SK-N-SH (cell line): ENCODE data around the gene ARMH2. TPM values are rescaled to one million over a fixed set of nuclear protein-coding genes. Genes with fewer than 3 reads are reported as not detected.

Experiments used
- CTCF ChIA-PET: fragments of 300-600, 350-600 bp; formaldehyde crosslinking; extraction: SDS; loops from one replicate; lab custom pipeline; 2021; lab: Yijun Ruan, JAX
- POLR2A ChIA-PET: fragments of 350-600 bp; sonication (Branson Sonifier 250); formaldehyde crosslinking; extraction: SDS; loops from one replicate; lab custom pipeline; 2020; ENCODE audit warnings: antibody characterized with exemption, inconsistent platforms; lab: Yijun Ruan, JAX
- DNase-seq: peaks from one replicate; pipeline ENCODE4 v3.0.0; 2012
- H2AFZ ChIP-seq: fragments of 200-600 bp; sonication (generic); 2 replicates; pipeline ENCODE4 v1.8.1; 2016; ENCODE audit warnings: antibody characterized with exemption, mild to moderate bottlenecking, low read depth
- H3F3A ChIP-seq: fragments of 200-600 bp; sonication (generic); replicated peaks from 2 replicates; pipeline ENCODE3; 2016; ENCODE audit warnings: antibody characterized with exemption, mild to moderate bottlenecking; ENCODE audit not compliant: insufficient read depth
- H3K27ac ChIP-seq, 2 experiments: fragments of 200-500 bp in 1 of 2; fragments of 200-600 bp in 1 of 2; sonication (Bioruptor generic) in 1 of 2; sonication (generic), shearing (Covaris generic) in 1 of 2; 2 replicates each; pipeline versions ENCODE4 v1.5.1 to v1.6.1; 2014 to 2016; ENCODE audit warnings: low read depth in 2 of 2, inconsistent platforms in 1 of 2, low read length in 1 of 2, mild to moderate bottlenecking in 1 of 2, mixed read lengths in 1 of 2
- H3K27me3 ChIP-seq: fragments of 200-600 bp; sonication (generic), shearing (Covaris generic); 2 replicates; pipeline ENCODE4 v1.6.1; 2016; ENCODE audit warnings: mixed run types; ENCODE audit not compliant: insufficient read depth
- H3K36me3 ChIP-seq, 2 experiments: fragments of 200-500 bp in 1 of 2; fragments of 200-600 bp in 1 of 2; sonication (Bioruptor generic) in 1 of 2; sonication (generic) in 1 of 2; replicated peaks in 1 of 2; 2 replicates each; pipeline versions ENCODE3 to v1.5.1; 2014 to 2016; ENCODE audit warnings: low read length in 1 of 2, mild to moderate bottlenecking in 1 of 2; ENCODE audit not compliant: insufficient read depth in 2 of 2, control insufficient read depth in 1 of 2
- H3K4me1 ChIP-seq, 2 experiments: fragments of 200-500 bp in 1 of 2; fragments of 200-600 bp in 1 of 2; sonication (Bioruptor generic) in 1 of 2; sonication (generic), shearing (Covaris generic) in 1 of 2; 2 replicates each; pipeline versions ENCODE4 v1.5.1 to v1.6.1; 2014 to 2016; ENCODE audit warnings: low read depth in 1 of 2, low read length in 1 of 2, mixed run types in 1 of 2; ENCODE audit not compliant: insufficient read depth in 2 of 2, control insufficient read depth in 1 of 2
- H3K4me2 ChIP-seq: fragments of 200-600 bp; sonication (generic), shearing (Covaris generic); 2 replicates; pipeline ENCODE4 v1.6.1; 2017; ENCODE audit warnings: mixed run types
- H3K4me3 ChIP-seq, 2 experiments: fragments of 200-500 bp in 1 of 2; fragments of 200-600 bp in 1 of 2; sonication (Bioruptor generic) in 1 of 2; sonication (generic), shearing (Covaris generic) in 1 of 2; 2 replicates each; pipeline versions ENCODE4 v1.5.1 to v1.8.1; 2014 to 2016; ENCODE audit warnings: low read depth in 2 of 2, inconsistent platforms in 1 of 2, low read length in 1 of 2, mild to moderate bottlenecking in 1 of 2, mixed read lengths in 1 of 2, moderate library complexity in 1 of 2
- H3K79me2 ChIP-seq: fragments of 200-600 bp; sonication (generic); 2 replicates; pipeline ENCODE4 v1.8.1; 2017; ENCODE audit warnings: mild to moderate bottlenecking; ENCODE audit not compliant: insufficient read depth
- H3K9ac ChIP-seq: fragments of 200-600 bp; sonication (generic); 2 replicates; pipeline ENCODE4 v1.6.1; 2017; ENCODE audit warnings: mixed run types
- H3K9me2 ChIP-seq: fragments of 200-600 bp; sonication (generic); 2 replicates; pipeline ENCODE4 v1.6.1; 2017; ENCODE audit warnings: mixed run types
- H3K9me3 ChIP-seq: fragments of 200-600 bp; sonication (generic); 2 replicates; pipeline ENCODE4 v1.6.1; 2017; ENCODE audit warnings: mixed run types, mild to moderate bottlenecking, moderate library complexity
- H4K20me1 ChIP-seq: fragments of 200-600 bp; sonication (generic); 2 replicates; pipeline ENCODE4 v1.6.1; 2017; ENCODE audit warnings: mild to moderate bottlenecking, mixed run types; ENCODE audit not compliant: insufficient read depth
- CHD2 ChIP-seq: fragments of 150-350 bp; IDR thresholded peaks from 2 replicates; pipeline ENCODE4 v1.6.1; 2018; ENCODE audit warnings: low read length; ENCODE audit not compliant: partially characterized antibody
- EP300 ChIP-seq, 2 experiments: IDR thresholded peaks; 2 replicates each; pipeline versions ENCODE4 v1.4.0 to v1.6.1; 2012; ENCODE audit warnings: borderline replicate concordance in 1 of 2, low read depth in 1 of 2, low read length in 1 of 2
- FOXM1 ChIP-seq: IDR thresholded peaks from 2 replicates; pipeline ENCODE4 v1.4.0; 2012; ENCODE audit warnings: low read depth, mild to moderate bottlenecking
- JUND ChIP-seq: IDR thresholded peaks from 2 replicates; pipeline ENCODE4 v1.4.0; 2012
- RAD21 ChIP-seq: IDR thresholded peaks from 2 replicates; pipeline ENCODE4 v1.6.1; 2012; ENCODE audit warnings: mild to moderate bottlenecking, low read length
- SIN3A ChIP-seq: IDR thresholded peaks from 2 replicates; pipeline ENCODE4 v1.6.1; 2012; ENCODE audit warnings: low read depth, mild to moderate bottlenecking, low read length, moderate library complexity, borderline replicate concordance
- WGBS: methylation state at CpG from one replicate; pipeline ENCODE4 v1.1.6; 2017; ENCODE audit warnings: low lambda C conversion rate; 5-methylcytosine and 5-hydroxymethylcytosine counted together
- polyA plus RNA-seq, 3 experiments: library from polyadenylated mRNA; depleted of rRNA; stranded (reverse); fragments of >200 nt; gene quantifications; 2 replicates each; pipeline ENCODE4 v1.2.3, GENCODE V29; 2012
- TF ChIP-seq, protein P1 (sequence below): fragments of 150-350 bp; IDR thresholded peaks from 2 replicates; pipeline ENCODE4 v1.6.1; 2016; ENCODE audit warnings: mild to moderate bottlenecking, low read depth, low read length
- TF ChIP-seq, protein P2 (sequence below): IDR thresholded peaks from 2 replicates; pipeline ENCODE4 v1.6.1; 2012; ENCODE audit warnings: mild to moderate bottlenecking, low read depth, low read length, moderate library complexity
- TF ChIP-seq, protein P3 (sequence below): IDR thresholded peaks from 2 replicates; pipeline ENCODE4 v1.4.0; 2012; ENCODE audit warnings: low read depth, borderline replicate concordance

ARMH2 gene
- polyA plus RNA-seq, 1 of the 3 experiments (the other 2 are of a cell fraction), result not detected

DNA sequence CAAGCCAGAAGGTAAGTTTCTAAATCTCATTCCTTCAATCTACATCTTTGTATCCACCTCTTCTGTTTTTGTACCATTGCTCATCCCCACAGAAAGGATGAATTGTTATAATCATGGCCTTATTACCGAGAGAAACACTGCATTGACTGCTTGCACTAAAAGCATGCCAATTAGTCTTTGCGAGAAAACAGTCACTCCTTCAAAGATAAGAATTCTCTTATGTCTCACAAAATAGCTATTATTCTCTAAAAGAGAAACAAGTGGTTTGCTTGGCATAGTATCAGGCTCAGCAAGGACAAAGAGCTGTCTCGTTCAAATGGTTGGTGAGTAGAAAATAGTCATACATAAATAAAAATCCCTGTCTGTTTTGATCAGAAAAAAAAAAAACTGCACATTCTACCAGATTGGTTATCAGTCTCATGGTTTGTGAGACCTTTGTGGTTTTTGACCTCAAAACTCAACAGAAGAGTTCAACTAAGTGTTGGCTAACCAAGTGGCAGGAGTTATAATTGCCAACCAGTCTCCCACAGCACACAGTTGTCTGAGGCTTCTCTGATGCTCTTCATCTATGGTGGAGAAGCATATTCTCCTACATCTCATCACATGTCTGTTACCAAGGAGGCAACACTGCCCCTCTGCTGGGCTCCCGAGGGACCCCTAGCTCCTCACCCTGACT is 35.1 kb upstream of the ARMH2 start:
- H3K4me3 ChIP-seq, result no peak overlapping the region
- no peaks in the 10 kb centered on the region for H3K27me3 ChIP-seq
- DNase-seq, result no peak
- TF ChIP-seq RAD21, result no peak
- TF ChIP-seq SIN3A, result no peak
- no peak for TF ChIP-seq FOXM1
- TF ChIP-seq, protein P1, sequence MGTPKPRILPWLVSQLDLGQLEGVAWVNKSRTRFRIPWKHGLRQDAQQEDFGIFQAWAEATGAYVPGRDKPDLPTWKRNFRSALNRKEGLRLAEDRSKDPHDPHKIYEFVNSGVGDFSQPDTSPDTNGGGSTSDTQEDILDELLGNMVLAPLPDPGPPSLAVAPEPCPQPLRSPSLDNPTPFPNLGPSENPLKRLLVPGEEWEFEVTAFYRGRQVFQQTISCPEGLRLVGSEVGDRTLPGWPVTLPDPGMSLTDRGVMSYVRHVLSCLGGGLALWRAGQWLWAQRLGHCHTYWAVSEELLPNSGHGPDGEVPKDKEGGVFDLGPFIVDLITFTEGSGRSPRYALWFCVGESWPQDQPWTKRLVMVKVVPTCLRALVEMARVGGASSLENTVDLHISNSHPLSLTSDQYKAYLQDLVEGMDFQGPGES, result no peak
- TF ChIP-seq, protein P2, sequence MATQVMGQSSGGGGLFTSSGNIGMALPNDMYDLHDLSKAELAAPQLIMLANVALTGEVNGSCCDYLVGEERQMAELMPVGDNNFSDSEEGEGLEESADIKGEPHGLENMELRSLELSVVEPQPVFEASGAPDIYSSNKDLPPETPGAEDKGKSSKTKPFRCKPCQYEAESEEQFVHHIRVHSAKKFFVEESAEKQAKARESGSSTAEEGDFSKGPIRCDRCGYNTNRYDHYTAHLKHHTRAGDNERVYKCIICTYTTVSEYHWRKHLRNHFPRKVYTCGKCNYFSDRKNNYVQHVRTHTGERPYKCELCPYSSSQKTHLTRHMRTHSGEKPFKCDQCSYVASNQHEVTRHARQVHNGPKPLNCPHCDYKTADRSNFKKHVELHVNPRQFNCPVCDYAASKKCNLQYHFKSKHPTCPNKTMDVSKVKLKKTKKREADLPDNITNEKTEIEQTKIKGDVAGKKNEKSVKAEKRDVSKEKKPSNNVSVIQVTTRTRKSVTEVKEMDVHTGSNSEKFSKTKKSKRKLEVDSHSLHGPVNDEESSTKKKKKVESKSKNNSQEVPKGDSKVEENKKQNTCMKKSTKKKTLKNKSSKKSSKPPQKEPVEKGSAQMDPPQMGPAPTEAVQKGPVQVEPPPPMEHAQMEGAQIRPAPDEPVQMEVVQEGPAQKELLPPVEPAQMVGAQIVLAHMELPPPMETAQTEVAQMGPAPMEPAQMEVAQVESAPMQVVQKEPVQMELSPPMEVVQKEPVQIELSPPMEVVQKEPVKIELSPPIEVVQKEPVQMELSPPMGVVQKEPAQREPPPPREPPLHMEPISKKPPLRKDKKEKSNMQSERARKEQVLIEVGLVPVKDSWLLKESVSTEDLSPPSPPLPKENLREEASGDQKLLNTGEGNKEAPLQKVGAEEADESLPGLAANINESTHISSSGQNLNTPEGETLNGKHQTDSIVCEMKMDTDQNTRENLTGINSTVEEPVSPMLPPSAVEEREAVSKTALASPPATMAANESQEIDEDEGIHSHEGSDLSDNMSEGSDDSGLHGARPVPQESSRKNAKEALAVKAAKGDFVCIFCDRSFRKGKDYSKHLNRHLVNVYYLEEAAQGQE, result no peak
- TF ChIP-seq CHD2, result no peak
- TF ChIP-seq, protein P3, sequence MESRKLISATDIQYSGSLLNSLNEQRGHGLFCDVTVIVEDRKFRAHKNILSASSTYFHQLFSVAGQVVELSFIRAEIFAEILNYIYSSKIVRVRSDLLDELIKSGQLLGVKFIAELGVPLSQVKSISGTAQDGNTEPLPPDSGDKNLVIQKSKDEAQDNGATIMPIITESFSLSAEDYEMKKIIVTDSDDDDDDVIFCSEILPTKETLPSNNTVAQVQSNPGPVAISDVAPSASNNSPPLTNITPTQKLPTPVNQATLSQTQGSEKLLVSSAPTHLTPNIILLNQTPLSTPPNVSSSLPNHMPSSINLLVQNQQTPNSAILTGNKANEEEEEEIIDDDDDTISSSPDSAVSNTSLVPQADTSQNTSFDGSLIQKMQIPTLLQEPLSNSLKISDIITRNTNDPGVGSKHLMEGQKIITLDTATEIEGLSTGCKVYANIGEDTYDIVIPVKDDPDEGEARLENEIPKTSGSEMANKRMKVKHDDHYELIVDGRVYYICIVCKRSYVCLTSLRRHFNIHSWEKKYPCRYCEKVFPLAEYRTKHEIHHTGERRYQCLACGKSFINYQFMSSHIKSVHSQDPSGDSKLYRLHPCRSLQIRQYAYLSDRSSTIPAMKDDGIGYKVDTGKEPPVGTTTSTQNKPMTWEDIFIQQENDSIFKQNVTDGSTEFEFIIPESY, result no peak
- no peak for TF ChIP-seq EP300 (IDR thresholded peaks at IDR 0.05; ENCODE audit: borderline replicate concordance in 1 of 2, low read depth in 1 of 2, low read length in 1 of 2)
- TF ChIP-seq JUND, result no peak
- no peak overlapping the region for H3K9ac ChIP-seq
- H2AFZ ChIP-seq, result no peak overlapping the region
- no peaks in the 10 kb centered on the region for H3K9me2 ChIP-seq
- no peak overlapping the region for H3K27ac ChIP-seq
- H3K36me3 ChIP-seq, result no peaks in the 10 kb centered on the region
- H4K20me1 ChIP-seq, result no peaks in the 10 kb centered on the region
- 75% methylated on average over 4 of the region's 4 CpGs for WGBS
- no peaks in the 10 kb centered on the region for H3F3A ChIP-seq
- POLR2A ChIA-PET, result no interaction called here
- H3K79me2 ChIP-seq, result no peaks in the 10 kb centered on the region
- H3K4me2 ChIP-seq, result no peak overlapping the region
- H3K4me1 ChIP-seq, result peaks cover 0 to 12% of the 10 kb centered on the region in 2 experiments; a peak in 2 of 4 replicates
- CTCF ChIA-PET, result interaction anchor here (0.5 to 1.8 kb wide), 4 partner anchors 9 to 237 kb away, joined by 3 to 6 read pairs (median 3); no protein-coding TSS in a partner anchor
- no peaks in the 10 kb centered on the region for H3K9me3 ChIP-seq
